Fibroblast of lung (primary cell): ENCODE measurements around the gene CELF3. TPM values are rescaled to one million over a fixed set of nuclear protein-coding genes. Genes with fewer than 3 reads are reported as not detected.

Source experiments
- DNase-seq, 2 donors: peaks; one replicate each; pipeline versions ENCODE4 v3.0.0 to v3.0.0-alpha.2; 2010; ENCODE audit warnings: low read depth in 2 of 2
- H2AFZ ChIP-seq: 2 replicates; pipeline ENCODE4 v1.5.1; 2012; ENCODE audit warnings: low read length, control low read depth, inconsistent platforms
- H3K27ac ChIP-seq: 2 replicates; pipeline ENCODE4 v1.5.1; 2011; ENCODE audit warnings: low read length, control low read depth; ENCODE audit not compliant: insufficient read depth
- H3K27me3 ChIP-seq: 2 replicates; pipeline ENCODE4 v1.5.1; 2011; ENCODE audit warnings: mild to moderate bottlenecking, low read length; ENCODE audit not compliant: control insufficient read depth, insufficient read depth
- H3K36me3 ChIP-seq: 2 replicates; pipeline ENCODE4 v1.5.1; 2011; ENCODE audit warnings: low read length; ENCODE audit not compliant: control insufficient read depth, insufficient read depth
- H3K4me1 ChIP-seq: 2 replicates; pipeline ENCODE4 v1.5.1; 2011; ENCODE audit warnings: low read length; ENCODE audit not compliant: control insufficient read depth, insufficient read depth; ENCODE audit errors: extremely low read depth
- H3K4me2 ChIP-seq: 2 replicates; pipeline ENCODE4 v1.5.1; 2011; ENCODE audit warnings: low read length, control low read depth; ENCODE audit not compliant: insufficient read depth; ENCODE audit errors: extremely low read depth
- H3K4me3 ChIP-seq, 4 experiments: fragments of 200-600 bp in 1 of 4; sonication (generic) in 1 of 4; replicated peaks in 1 of 4; 2 replicates each; pipeline ENCODE4 v1.5.1; 2011 to 2016; ENCODE audit warnings: low read length in 4 of 4, low read depth in 3 of 4, mild to moderate bottlenecking in 3 of 4, control low read depth in 2 of 4, inconsistent platforms in 1 of 4, mixed read lengths in 1 of 4; ENCODE audit not compliant: insufficient read depth in 1 of 4; ENCODE audit errors: control extremely low read depth in 1 of 4
- H3K79me2 ChIP-seq: 2 replicates; pipeline ENCODE4 v1.5.1; 2012; ENCODE audit warnings: mild to moderate bottlenecking, low read length, inconsistent platforms; ENCODE audit not compliant: control insufficient read depth, insufficient read depth
- H3K9ac ChIP-seq: 2 replicates; pipeline ENCODE4 v1.5.1; 2011; ENCODE audit warnings: mild to moderate bottlenecking, low read length, control low read depth; ENCODE audit not compliant: insufficient read depth
- H3K9me3 ChIP-seq: 2 replicates; pipeline ENCODE4 v1.5.1; 2012; ENCODE audit warnings: low read depth, low read length; ENCODE audit not compliant: control insufficient read depth, insufficient read depth
- H4K20me1 ChIP-seq: 2 replicates; pipeline ENCODE4 v1.5.1; 2011; ENCODE audit warnings: low read length; ENCODE audit not compliant: control insufficient read depth, insufficient read depth; ENCODE audit errors: extremely low read depth
- EZH2 ChIP-seq: IDR thresholded peaks from 2 replicates; pipeline ENCODE4 v1.5.1; 2012; ENCODE audit warnings: low read length, control low read depth, mild to moderate bottlenecking; ENCODE audit errors: missing control alignments
- polyA plus RNA-seq, 2 donors: library from polyadenylated mRNA; depleted of rRNA in 1 of 2; stranded (reverse) in 1 of 2; unstranded in 1 of 2; fragments of >200 nt; gene quantifications; 2 replicates each; pipeline ENCODE4 v1.2.1, GENCODE V29; 2011 to 2012; ENCODE audit warnings: missing spikeins in 1 of 2
- total RNA-seq: library from RNA; depleted of rRNA; stranded (reverse); fragments of >200 nt; gene quantifications from 2 replicates; pipeline ENCODE4 v1.2.1, GENCODE V29; 2014
- TF ChIP-seq, protein P1 (sequence below), 2 donors: IDR thresholded peaks in 1 of 2; conservative IDR thresholded peaks in 1 of 2; 1 replicate in 1 of 2; 2 replicates in 1 of 2; pipeline ENCODE4 v1.5.1; 2011 to 2012; ENCODE audit warnings: low read length in 2 of 2, control low read depth in 1 of 2, inconsistent platforms in 1 of 2, low read depth in 1 of 2, mild to moderate bottlenecking in 1 of 2

The CELF3 gene
- total and polyA plus RNA-seq, 2 donors (not counting 1 experiment from before 2014, with no cell fraction given), result not detected

DNA sequence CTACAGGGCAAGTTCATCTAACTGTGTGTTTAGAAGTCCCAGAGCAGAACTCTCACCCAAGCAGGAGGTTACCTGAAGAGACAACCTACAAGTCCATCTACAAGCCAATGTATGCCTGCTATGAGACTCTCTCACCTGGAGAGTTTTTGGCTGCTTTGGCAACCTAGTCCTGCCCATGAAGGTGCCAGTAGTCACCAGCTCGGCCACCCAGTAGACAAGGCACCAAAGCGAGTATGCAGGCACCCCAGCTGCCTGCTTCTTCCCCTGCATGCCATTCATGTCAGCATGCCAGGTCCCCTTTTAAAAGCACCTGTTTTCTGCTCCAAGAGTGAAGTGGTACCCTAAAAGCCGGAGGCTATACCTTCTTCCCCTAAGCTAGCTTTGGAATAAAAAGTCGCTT is 24.9 kb upstream of the CELF3 start:
- H3K27ac ChIP-seq, result no peak overlapping the region
- TF ChIP-seq, protein P1, sequence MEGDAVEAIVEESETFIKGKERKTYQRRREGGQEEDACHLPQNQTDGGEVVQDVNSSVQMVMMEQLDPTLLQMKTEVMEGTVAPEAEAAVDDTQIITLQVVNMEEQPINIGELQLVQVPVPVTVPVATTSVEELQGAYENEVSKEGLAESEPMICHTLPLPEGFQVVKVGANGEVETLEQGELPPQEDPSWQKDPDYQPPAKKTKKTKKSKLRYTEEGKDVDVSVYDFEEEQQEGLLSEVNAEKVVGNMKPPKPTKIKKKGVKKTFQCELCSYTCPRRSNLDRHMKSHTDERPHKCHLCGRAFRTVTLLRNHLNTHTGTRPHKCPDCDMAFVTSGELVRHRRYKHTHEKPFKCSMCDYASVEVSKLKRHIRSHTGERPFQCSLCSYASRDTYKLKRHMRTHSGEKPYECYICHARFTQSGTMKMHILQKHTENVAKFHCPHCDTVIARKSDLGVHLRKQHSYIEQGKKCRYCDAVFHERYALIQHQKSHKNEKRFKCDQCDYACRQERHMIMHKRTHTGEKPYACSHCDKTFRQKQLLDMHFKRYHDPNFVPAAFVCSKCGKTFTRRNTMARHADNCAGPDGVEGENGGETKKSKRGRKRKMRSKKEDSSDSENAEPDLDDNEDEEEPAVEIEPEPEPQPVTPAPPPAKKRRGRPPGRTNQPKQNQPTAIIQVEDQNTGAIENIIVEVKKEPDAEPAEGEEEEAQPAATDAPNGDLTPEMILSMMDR (conservative IDR thresholded peaks at IDR 0.05 in 1 of 2, IDR thresholded peaks at IDR 0.05 in 1 of 2; ENCODE audit: low read depth in 1 of 2, low read length in 2 of 2), result no peak
- no peak for TF ChIP-seq EZH2
- H3K36me3 ChIP-seq, result no peaks in the 10 kb centered on the region
- no peak overlapping the region for H3K4me2 ChIP-seq
- peaks cover 5% of the 10 kb centered on the region for H3K27me3 ChIP-seq
- no peak overlapping the region for H2AFZ ChIP-seq
- no peaks in the 10 kb centered on the region for H4K20me1 ChIP-seq
- H3K9me3 ChIP-seq, result no peaks in the 10 kb centered on the region
- no peak overlapping the region for H3K9ac ChIP-seq
- H3K79me2 ChIP-seq, result no peaks in the 10 kb centered on the region
- H3K4me3 ChIP-seq, result no peak overlapping the region
- H3K4me1 ChIP-seq, result no peaks in the 10 kb centered on the region
- DNase-seq, result no peak

DNA sequence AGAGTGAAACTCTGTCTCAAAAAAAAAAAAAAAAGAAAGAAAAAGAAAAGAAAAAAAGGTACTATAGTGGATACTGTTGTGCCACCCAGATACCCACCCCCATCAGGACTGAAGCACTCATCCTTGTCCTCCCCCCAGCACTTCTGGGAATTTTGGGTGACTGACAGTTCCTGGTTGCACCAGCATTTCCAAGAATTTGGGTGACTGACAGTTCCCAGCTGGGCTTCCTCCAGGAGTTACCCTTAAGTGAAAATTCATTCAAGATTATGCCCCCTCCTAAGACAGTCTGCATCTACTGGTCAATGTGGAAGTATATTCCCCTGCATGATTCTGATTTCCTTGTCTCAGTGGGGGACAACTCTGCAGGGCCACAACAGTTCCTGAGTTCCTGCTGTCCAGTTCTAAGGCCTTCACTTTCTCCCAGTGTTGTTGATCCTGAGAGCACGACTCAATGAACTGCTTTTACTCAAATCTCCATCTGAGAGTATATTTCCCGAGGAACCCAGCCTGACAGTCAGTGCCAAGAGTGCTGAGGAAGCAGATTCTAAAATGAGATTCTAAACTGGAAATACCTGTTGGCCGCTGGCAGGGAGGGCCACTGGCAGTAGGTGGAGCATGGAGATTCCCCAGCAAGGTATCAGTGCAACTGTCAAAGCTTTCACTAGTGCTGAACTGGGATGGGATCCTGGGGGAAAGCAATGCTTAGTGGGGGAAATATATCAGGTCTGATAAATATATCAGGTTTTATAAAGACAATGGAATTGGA is 23.2 kb upstream of the CELF3 start:
- Histone ChIP-seq H3K36me3 (no peaks in the 10 kb centered on the region), H3K79me2 (no peaks in the 10 kb centered on the region), H3K4me1 (no peaks in the 10 kb centered on the region), H3K27ac (no peak overlapping the region), H3K27me3 (peaks cover 5% of the 10 kb centered on the region), H4K20me1 (no peaks in the 10 kb centered on the region), H2AFZ (no peak overlapping the region), H3K4me2 (no peak overlapping the region), H3K4me3 (no peak overlapping the region), H3K9ac (no peak overlapping the region), H3K9me3 (no peaks in the 10 kb centered on the region)
- TF ChIP-seq EZH2, result no peak
- TF ChIP-seq, protein P1 (conservative IDR thresholded peaks at IDR 0.05 in 1 of 2, IDR thresholded peaks at IDR 0.05 in 1 of 2; ENCODE audit: low read depth in 1 of 2, low read length in 2 of 2), result no peak
- no peak for DNase-seq

DNA sequence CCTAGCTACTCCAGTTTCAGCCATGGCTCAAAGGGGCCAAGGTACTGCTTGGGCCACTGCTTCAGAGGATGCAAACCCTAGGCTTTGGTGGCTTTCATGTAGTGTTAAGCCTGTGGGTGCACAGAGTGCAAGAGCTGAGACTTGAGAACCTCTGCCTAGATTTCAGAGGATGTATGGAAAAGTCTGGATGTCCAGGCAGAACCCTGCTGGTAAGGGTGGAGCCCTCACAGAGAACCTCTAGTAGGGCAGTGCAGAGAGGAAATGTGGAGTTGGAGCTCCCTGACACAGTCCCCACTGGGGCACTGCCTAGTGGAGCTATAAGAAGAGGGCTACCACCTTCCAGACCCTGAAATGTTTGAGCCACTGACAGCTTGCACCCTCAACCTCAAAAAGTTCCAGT is 20.9 kb upstream of the CELF3 start:
- Histone ChIP-seq H3K9ac (no peak overlapping the region), H3K4me2 (no peak overlapping the region), H3K4me1 (no peaks in the 10 kb centered on the region), H3K79me2 (no peaks in the 10 kb centered on the region), H3K36me3 (no peaks in the 10 kb centered on the region), H3K9me3 (no peaks in the 10 kb centered on the region), H2AFZ (no peak overlapping the region), H3K4me3 (no peak overlapping the region), H3K27me3 (peaks cover 5% of the 10 kb centered on the region), H4K20me1 (no peaks in the 10 kb centered on the region), H3K27ac (no peak overlapping the region)
- no peak for TF ChIP-seq EZH2
- TF ChIP-seq, protein P1 (conservative IDR thresholded peaks at IDR 0.05 in 1 of 2, IDR thresholded peaks at IDR 0.05 in 1 of 2; ENCODE audit: low read depth in 1 of 2, low read length in 2 of 2), result no peak
- no peak for DNase-seq
